Tibial nerve (tissue), 3 donors: ENCODE results near the gene SCGB2B2.

Source experiments
- POLR2A ChIP-seq, 2 donors: fragments of 450-650 bp; IDR thresholded peaks; one replicate each; pipeline ENCODE4 v1.6.1; 2017; ENCODE audit warnings: antibody characterized with exemption in 2 of 2, mild to moderate bottlenecking in 2 of 2, moderate library complexity in 2 of 2
- TF ChIP-seq, protein P1 (sequence below), 5 experiments: fragments of 200-600 bp in 3 of 5; fragments of 450-650 bp in 2 of 5; sonication (generic) in 3 of 5; IDR thresholded peaks; one replicate each; pipeline ENCODE4 v1.5.1; 2016 to 2019; ENCODE audit warnings: antibody characterized with exemption in 5 of 5, mild to moderate bottlenecking in 3 of 5, moderate library complexity in 2 of 5

DNA sequence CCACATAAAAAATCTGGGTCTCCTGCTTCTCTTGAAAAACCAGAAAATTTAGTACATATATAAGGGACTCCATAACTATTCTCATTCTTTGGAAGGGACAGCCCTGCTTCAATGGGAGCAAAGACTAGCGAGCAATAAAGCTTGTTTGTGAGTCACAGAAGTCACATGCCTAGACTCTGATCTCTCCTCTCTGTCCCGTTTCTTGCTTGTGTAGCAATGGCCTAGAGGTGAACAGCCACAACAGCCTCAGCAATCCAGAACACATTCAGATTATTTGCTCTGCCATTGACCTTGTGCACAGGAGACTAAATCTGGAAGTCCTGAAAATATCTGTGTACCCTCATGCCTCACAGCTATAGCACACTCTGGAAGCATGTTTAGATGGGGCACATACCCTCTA is 43.2 kb downstream of the SCGB2B2 start:
- TF ChIP-seq, protein P1, sequence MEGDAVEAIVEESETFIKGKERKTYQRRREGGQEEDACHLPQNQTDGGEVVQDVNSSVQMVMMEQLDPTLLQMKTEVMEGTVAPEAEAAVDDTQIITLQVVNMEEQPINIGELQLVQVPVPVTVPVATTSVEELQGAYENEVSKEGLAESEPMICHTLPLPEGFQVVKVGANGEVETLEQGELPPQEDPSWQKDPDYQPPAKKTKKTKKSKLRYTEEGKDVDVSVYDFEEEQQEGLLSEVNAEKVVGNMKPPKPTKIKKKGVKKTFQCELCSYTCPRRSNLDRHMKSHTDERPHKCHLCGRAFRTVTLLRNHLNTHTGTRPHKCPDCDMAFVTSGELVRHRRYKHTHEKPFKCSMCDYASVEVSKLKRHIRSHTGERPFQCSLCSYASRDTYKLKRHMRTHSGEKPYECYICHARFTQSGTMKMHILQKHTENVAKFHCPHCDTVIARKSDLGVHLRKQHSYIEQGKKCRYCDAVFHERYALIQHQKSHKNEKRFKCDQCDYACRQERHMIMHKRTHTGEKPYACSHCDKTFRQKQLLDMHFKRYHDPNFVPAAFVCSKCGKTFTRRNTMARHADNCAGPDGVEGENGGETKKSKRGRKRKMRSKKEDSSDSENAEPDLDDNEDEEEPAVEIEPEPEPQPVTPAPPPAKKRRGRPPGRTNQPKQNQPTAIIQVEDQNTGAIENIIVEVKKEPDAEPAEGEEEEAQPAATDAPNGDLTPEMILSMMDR (IDR thresholded peaks at IDR 0.05) = no peak
- no peak for TF ChIP-seq POLR2A (IDR thresholded peaks at IDR 0.05)
